ENCODE measurements around the gene CFAP74. TPM values are rescaled to one million over a fixed set of nuclear protein-coding genes. Genes with fewer than 3 reads are reported as not detected.
"Not testable (repeated sequence)": the region's sequence is repeated elsewhere in the genome, so short reads cannot be mapped to it uniquely, and the experiment has no call there.

CFAP74 gene
- total RNA-seq, 1 donor from 2014 or later: not detected

- H3K27ac Mint-ChIP-seq: no peak overlapping the region
- intact Hi-C loops (cut with micrococcal nuclease): no loop called here
- H3K27me3 Mint-ChIP-seq: no peaks in the 10 kb centered on the region
- ChIA-PET CTCF (no interaction called here), POLR2A (no interaction called here)
- TF ChIP-seq CTCF (IDR thresholded peaks at IDR 0.05): no peak
- H3K9me3 Mint-ChIP-seq: no peaks in the 10 kb centered on the region
- no peaks in the 10 kb centered on the region for H3K36me3 Mint-ChIP-seq (ENCODE audit: low read depth)
- ATAC-seq (ENCODE audit: low read depth) (no peak), DNase-seq (no peak)
- H3K4me3 Mint-ChIP-seq: no peak overlapping the region
- no peaks in the 10 kb centered on the region for H3K4me1 Mint-ChIP-seq
Measured at GRCh38 chr1:1937549-1938275, 65.9 kb downstream of the CFAP74 start.

- ChIA-PET POLR2A (no interaction called here), CTCF (no interaction called here)
- DNase-seq (no peak), ATAC-seq (ENCODE audit: low read depth) (no peak)
- H3K4me1 Mint-ChIP-seq: no peaks in the 10 kb centered on the region
- intact Hi-C loops (cut with micrococcal nuclease): no loop called here
- no peaks in the 10 kb centered on the region for H3K27me3 Mint-ChIP-seq
- H3K4me3 Mint-ChIP-seq: no peak overlapping the region
- no peak overlapping the region for H3K27ac Mint-ChIP-seq
- TF ChIP-seq CTCF (IDR thresholded peaks at IDR 0.05): no peak
- H3K9me3 Mint-ChIP-seq: no peaks in the 10 kb centered on the region
- H3K36me3 Mint-ChIP-seq (ENCODE audit: low read depth): no peaks in the 10 kb centered on the region
Measured at GRCh38 chr1:1937061-1937460, 66.5 kb downstream of the CFAP74 start.

- intact Hi-C loops (cut with micrococcal nuclease); H3K27ac Mint-ChIP-seq; H3K36me3 Mint-ChIP-seq (ENCODE audit: low read depth); H3K4me1 Mint-ChIP-seq; POLR2A ChIA-PET; H3K27me3 Mint-ChIP-seq; H3K9me3 Mint-ChIP-seq; DNase-seq; H3K4me3 Mint-ChIP-seq; ATAC-seq (ENCODE audit: low read depth); CTCF ChIA-PET: not testable (repeated sequence)
Measured at GRCh38 chr1:1934848-1935247, 68.7 kb downstream of the CFAP74 start.

GRCh38 chr1:1929639-1930545, 73.7 kb downstream of the CFAP74 start:
- no peaks in the 10 kb centered on the region for H3K4me1 Mint-ChIP-seq
- intact Hi-C loops (cut with micrococcal nuclease): no loop called here
- TF ChIP-seq CTCF (IDR thresholded peaks at IDR 0.05): no peak
- no peak overlapping the region for H3K4me3 Mint-ChIP-seq
- no peak overlapping the region for H3K27ac Mint-ChIP-seq
- peaks cover 6% of the 10 kb centered on the region for H3K27me3 Mint-ChIP-seq
- ChIA-PET CTCF (no interaction called here), POLR2A (no interaction called here)
- DNase-seq: no peak
- ATAC-seq (ENCODE audit: low read depth): no peak
- no peaks in the 10 kb centered on the region for H3K9me3 Mint-ChIP-seq
- H3K36me3 Mint-ChIP-seq (ENCODE audit: low read depth): no peaks in the 10 kb centered on the region

- Mint-ChIP-seq H3K27ac (no peak overlapping the region), H3K4me1 (no peaks in the 10 kb centered on the region), H3K36me3 (ENCODE audit: low read depth) (no peaks in the 10 kb centered on the region), H3K9me3 (no peaks in the 10 kb centered on the region), H3K4me3 (no peak overlapping the region), H3K27me3 (peaks cover 7% of the 10 kb centered on the region)
- no peak for TF ChIP-seq CTCF (IDR thresholded peaks at IDR 0.05)
- ChIA-PET CTCF (no interaction called here), POLR2A (no interaction called here)
- DNase-seq (no peak), ATAC-seq (ENCODE audit: low read depth) (no peak)
- intact Hi-C loops (cut with micrococcal nuclease): no loop called here
Measured at GRCh38 chr1:1929102-1929638, 74.4 kb downstream of the CFAP74 start.

Measured in activated B cell treated with CpG ODN at 0.5 μM for 24 hours (primary cell).